Mesodermal cell (in vitro differentiated cells): ENCODE measurements around the gene IDH2.

Experiments used
- H3K27ac ChIP-seq: 2 replicates; pipeline ENCODE4 v1.7.0; 2013; ENCODE audit warnings: mild to moderate bottlenecking, low read depth, low read length, moderate library complexity; ENCODE audit not compliant: severe bottlenecking
- H3K36me3 ChIP-seq: 2 replicates; pipeline ENCODE4 v1.7.1; 2013; ENCODE audit warnings: mild to moderate bottlenecking, low read length, moderate library complexity; ENCODE audit not compliant: control insufficient read depth, insufficient read depth
- H3K4me1 ChIP-seq: one replicate; pipeline ENCODE4 v1.7.1; 2013; ENCODE audit warnings: mild to moderate bottlenecking, low read length; ENCODE audit not compliant: insufficient read depth, control insufficient read depth, poor library complexity, severe bottlenecking
- H3K4me3 ChIP-seq: 2 replicates; pipeline ENCODE4 v1.7.0; 2013; ENCODE audit warnings: low read length, control low read depth, mild to moderate bottlenecking; ENCODE audit not compliant: insufficient read depth, poor library complexity, severe bottlenecking; ENCODE audit errors: extremely low read depth
- H3K9me3 ChIP-seq: 2 replicates; pipeline ENCODE4 v1.7.1; 2013; ENCODE audit warnings: mild to moderate bottlenecking, low read length, moderate library complexity; ENCODE audit not compliant: control insufficient read depth
- WGBS, 2 experiments: methylation state at CpG; one replicate each; pipeline ENCODE4 v1.1.5; 2013; ENCODE audit warnings: missing lambda C conversion rate in 2 of 2; ENCODE audit not compliant: insufficient coverage in 2 of 2; 5-methylcytosine and 5-hydroxymethylcytosine counted together

Gene IDH2

GRCh38 chr15:90042356-90042755 lies 59.9 kb downstream of the IDH2 start:
- no peak overlapping the region for H3K4me3 ChIP-seq
- peaks cover 11% of the 10 kb centered on the region for H3K36me3 ChIP-seq
- WGBS, 2 experiments, result 92 to 94% methylated on average over 8 to 9 of the region's 12 CpGs
- H3K9me3 ChIP-seq, result no peaks in the 10 kb centered on the region
- H3K27ac ChIP-seq, result no peak overlapping the region
- peaks cover 21% of the 10 kb centered on the region for H3K4me1 ChIP-seq

GRCh38 chr15:90040618-90041017 lies 61.6 kb downstream of the IDH2 start:
- Histone ChIP-seq H3K4me3 (no peak overlapping the region), H3K36me3 (peaks cover 11% of the 10 kb centered on the region), H3K27ac (no peak overlapping the region), H3K4me1 (peaks cover 37% of the 10 kb centered on the region), H3K9me3 (no peaks in the 10 kb centered on the region)
- 89 to 95% methylated on average over 4 to 5 of the region's 6 CpGs for WGBS, 2 experiments

GRCh38 chr15:90039996-90040395 lies 62.3 kb downstream of the IDH2 start:
- H3K36me3 ChIP-seq, result peaks cover 11% of the 10 kb centered on the region
- 87 to 88% methylated on average over 4 to 5 of the region's 5 CpGs for WGBS, 2 experiments
- no peak overlapping the region for H3K27ac ChIP-seq
- H3K9me3 ChIP-seq, result no peaks in the 10 kb centered on the region
- H3K4me3 ChIP-seq, result no peak overlapping the region
- H3K4me1 ChIP-seq, result peaks cover 43% of the 10 kb centered on the region

- 80 to 100% methylated on average over 1 to 2 of the region's 3 CpGs for WGBS, 2 experiments
- peaks cover 7% of the 10 kb centered on the region for H3K36me3 ChIP-seq
- peaks cover 56% of the 10 kb centered on the region for H3K4me1 ChIP-seq
- no peaks in the 10 kb centered on the region for H3K9me3 ChIP-seq
- no peak overlapping the region for H3K27ac ChIP-seq
- H3K4me3 ChIP-seq, result no peak overlapping the region
Measured at GRCh38 chr15:90038632-90039095, 63.6 kb downstream of the IDH2 start.

GRCh38 chr15:90037961-90038631 lies 64.2 kb downstream of the IDH2 start:
- 87 to 92% methylated on average over 12 to 13 of the region's 14 CpGs for WGBS, 2 experiments
- peaks cover 58% of the 10 kb centered on the region for H3K4me1 ChIP-seq

GRCh38 chr15:90037511-90037860 lies 64.8 kb downstream of the IDH2 start:
- peaks cover 4% of the 10 kb centered on the region for H3K36me3 ChIP-seq
- H3K4me3 ChIP-seq, result no peak overlapping the region
- 93% methylated on average over 3 to 5 of the region's 5 CpGs for WGBS, 2 experiments
- H3K9me3 ChIP-seq, result no peaks in the 10 kb centered on the region
- H3K27ac ChIP-seq, result peak overlapping the region; percentile 64
- H3K4me1 ChIP-seq, result peaks cover 58% of the 10 kb centered on the region

More at GRCh38 chr15:90037961-90038631, 64.2 kb downstream of the IDH2 start:
- no peak overlapping the region for H3K27ac ChIP-seq
- peaks cover 7% of the 10 kb centered on the region for H3K36me3 ChIP-seq
- no peaks in the 10 kb centered on the region for H3K9me3 ChIP-seq
- H3K4me3 ChIP-seq, result no peak overlapping the region

GRCh38 chr15:90036806-90037510 lies 65.3 kb downstream of the IDH2 start:
- Histone ChIP-seq H3K9me3 (no peaks in the 10 kb centered on the region), H3K4me1 (peaks cover 58% of the 10 kb centered on the region), H3K4me3 (no peak overlapping the region), H3K36me3 (no peaks in the 10 kb centered on the region), H3K27ac (peak overlapping the region; percentile 64)
- WGBS, 2 experiments, result 93 to 94% methylated on average over 9 to 11 of the region's 11 CpGs

- H3K27ac ChIP-seq, result peak overlapping the region; percentile 64
- H3K4me1 ChIP-seq, result peaks cover 63% of the 10 kb centered on the region
- H3K4me3 ChIP-seq, result no peak overlapping the region
- 70 to 71% methylated on average over 7 of the region's 9 CpGs for WGBS, 2 experiments
- no peaks in the 10 kb centered on the region for H3K9me3 ChIP-seq
- no peaks in the 10 kb centered on the region for H3K36me3 ChIP-seq
Measured at GRCh38 chr15:90036343-90036742, 65.9 kb downstream of the IDH2 start.

- WGBS, 2 experiments, result 79 to 83% methylated on average over 8 to 9 of the region's 10 CpGs
- H3K4me1 ChIP-seq, result peaks cover 64% of the 10 kb centered on the region
- peak overlapping the region; percentile 88 for H3K27ac ChIP-seq
Measured at GRCh38 chr15:90035840-90036230, 66.4 kb downstream of the IDH2 start.

GRCh38 chr15:90035095-90035839 lies 67.0 kb downstream of the IDH2 start:
- 83% methylated on average over 18 of the region's 19 CpGs for WGBS, 2 experiments
- Histone ChIP-seq H3K36me3 (no peaks in the 10 kb centered on the region), H3K9me3 (no peaks in the 10 kb centered on the region), H3K27ac (peak overlapping the region; percentile 88), H3K4me3 (no peak overlapping the region), H3K4me1 (peaks cover 61% of the 10 kb centered on the region)

More at GRCh38 chr15:90035840-90036230, 66.4 kb downstream of the IDH2 start:
- Histone ChIP-seq H3K4me3 (no peak overlapping the region), H3K36me3 (no peaks in the 10 kb centered on the region), H3K9me3 (no peaks in the 10 kb centered on the region)
